GM23338 (cell line): ENCODE results near the gene YLPM1. TPM values are rescaled to one million over a fixed set of nuclear protein-coding genes. Genes with fewer than 3 reads are reported as not detected.

ENCODE experiments used
- ETS1 ChIP-seq: IDR thresholded peaks from 2 replicates; pipeline ENCODE4 v1.6.1; 2016; ENCODE audit warnings: antibody characterized with exemption
- STAT1 ChIP-seq: IDR thresholded peaks from one replicate; pipeline ENCODE4 v1.6.1; 2016; ENCODE audit warnings: antibody characterized with exemption; ENCODE audit not compliant: unreplicated experiment
- ZNF114 ChIP-seq: fragments of 250-450 bp; sonication (Bioruptor Pico); IDR thresholded peaks from 2 replicates; pipeline ENCODE4 v1.5.0; 2020; ENCODE audit warnings: mild to moderate bottlenecking, moderate library complexity
- polyA plus RNA-seq: library from polyadenylated mRNA; unstranded; fragments of >200 nt; fragmentation: Nextera tagmentation; extraction: Ambion mirVana; gene quantifications from 2 replicates; pipeline ENCODE4 v1.2.1, GENCODE V29; 2016
- total RNA-seq: library from RNA; depleted of rRNA; stranded (reverse); fragments of >200 nt; shearing (Covaris generic); gene quantifications from 2 replicates; pipeline ENCODE4 v1.2.3, GENCODE V29; 2014
- TF ChIP-seq, protein P1 (sequence below): fragments of 250-450 bp; sonication (Bioruptor Pico); IDR thresholded peaks from 2 replicates; pipeline ENCODE4 v1.5.0; 2020; ENCODE audit warnings: mild to moderate bottlenecking, moderate library complexity
- TF ChIP-seq, protein P2 (sequence below), 2 experiments: fragments of 200-600 bp in 1 of 2; sonication (generic) in 1 of 2; conservative IDR thresholded peaks; 2 replicates each; pipeline versions ENCODE4 v1.5.1 to v1.6.1; 2016 to 2017; ENCODE audit warnings: antibody characterized with exemption in 2 of 2, low read depth in 2 of 2, mild to moderate bottlenecking in 2 of 2, moderate library complexity in 1 of 2

The YLPM1 gene
- total and polyA plus RNA-seq, 2 experiments from 2014 or later = 39.2 to 58.4 TPM

DNA sequence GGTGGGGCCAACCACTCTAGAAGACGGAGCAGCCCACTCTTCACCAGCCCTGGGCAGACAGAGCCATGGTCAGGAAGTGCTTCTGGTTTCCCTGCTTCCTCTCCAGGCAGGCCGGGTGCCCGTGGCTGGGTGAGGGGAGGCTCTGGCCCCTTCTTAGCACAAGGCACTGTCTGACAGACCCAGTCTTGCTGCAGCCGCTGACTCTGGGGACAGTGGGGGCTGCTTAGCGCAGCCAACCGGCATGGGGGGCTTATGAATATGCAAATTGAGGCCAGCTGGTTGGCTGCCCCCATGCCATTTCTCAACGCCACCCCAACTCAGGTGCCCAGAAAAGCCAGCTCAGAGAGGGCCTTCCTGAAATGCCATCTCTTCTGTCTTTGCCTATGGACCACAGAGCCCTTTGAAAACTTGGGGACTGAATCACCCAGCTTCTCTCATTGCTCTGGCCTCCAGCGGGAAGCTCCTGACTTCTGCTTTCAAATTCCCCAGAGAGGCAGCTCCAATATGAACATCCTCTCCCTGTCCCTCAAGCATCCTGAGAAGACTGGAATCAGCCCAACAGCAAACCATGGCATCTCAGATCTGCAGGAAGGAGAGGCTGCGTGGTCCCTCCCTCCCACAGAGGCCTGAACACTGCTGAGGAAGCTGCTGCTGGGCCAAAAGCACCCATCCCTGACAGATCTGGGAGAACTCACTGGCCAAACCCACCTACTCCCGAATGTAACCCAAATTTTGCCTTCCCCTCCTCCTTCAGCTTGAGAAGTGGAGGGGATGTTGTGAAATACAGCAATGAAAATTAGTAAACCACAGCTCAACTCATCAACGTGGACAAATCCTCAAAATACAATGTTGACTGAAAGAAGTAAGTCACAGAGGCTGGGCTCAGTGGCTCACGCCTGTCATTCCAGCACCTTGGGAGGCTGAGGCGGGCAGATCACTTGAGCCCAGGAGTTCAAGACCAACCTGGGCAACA lies 113.1 kb downstream of the YLPM1 start, which contains the start of gene PROX2 (continued):
- TF ChIP-seq, protein P1, sequence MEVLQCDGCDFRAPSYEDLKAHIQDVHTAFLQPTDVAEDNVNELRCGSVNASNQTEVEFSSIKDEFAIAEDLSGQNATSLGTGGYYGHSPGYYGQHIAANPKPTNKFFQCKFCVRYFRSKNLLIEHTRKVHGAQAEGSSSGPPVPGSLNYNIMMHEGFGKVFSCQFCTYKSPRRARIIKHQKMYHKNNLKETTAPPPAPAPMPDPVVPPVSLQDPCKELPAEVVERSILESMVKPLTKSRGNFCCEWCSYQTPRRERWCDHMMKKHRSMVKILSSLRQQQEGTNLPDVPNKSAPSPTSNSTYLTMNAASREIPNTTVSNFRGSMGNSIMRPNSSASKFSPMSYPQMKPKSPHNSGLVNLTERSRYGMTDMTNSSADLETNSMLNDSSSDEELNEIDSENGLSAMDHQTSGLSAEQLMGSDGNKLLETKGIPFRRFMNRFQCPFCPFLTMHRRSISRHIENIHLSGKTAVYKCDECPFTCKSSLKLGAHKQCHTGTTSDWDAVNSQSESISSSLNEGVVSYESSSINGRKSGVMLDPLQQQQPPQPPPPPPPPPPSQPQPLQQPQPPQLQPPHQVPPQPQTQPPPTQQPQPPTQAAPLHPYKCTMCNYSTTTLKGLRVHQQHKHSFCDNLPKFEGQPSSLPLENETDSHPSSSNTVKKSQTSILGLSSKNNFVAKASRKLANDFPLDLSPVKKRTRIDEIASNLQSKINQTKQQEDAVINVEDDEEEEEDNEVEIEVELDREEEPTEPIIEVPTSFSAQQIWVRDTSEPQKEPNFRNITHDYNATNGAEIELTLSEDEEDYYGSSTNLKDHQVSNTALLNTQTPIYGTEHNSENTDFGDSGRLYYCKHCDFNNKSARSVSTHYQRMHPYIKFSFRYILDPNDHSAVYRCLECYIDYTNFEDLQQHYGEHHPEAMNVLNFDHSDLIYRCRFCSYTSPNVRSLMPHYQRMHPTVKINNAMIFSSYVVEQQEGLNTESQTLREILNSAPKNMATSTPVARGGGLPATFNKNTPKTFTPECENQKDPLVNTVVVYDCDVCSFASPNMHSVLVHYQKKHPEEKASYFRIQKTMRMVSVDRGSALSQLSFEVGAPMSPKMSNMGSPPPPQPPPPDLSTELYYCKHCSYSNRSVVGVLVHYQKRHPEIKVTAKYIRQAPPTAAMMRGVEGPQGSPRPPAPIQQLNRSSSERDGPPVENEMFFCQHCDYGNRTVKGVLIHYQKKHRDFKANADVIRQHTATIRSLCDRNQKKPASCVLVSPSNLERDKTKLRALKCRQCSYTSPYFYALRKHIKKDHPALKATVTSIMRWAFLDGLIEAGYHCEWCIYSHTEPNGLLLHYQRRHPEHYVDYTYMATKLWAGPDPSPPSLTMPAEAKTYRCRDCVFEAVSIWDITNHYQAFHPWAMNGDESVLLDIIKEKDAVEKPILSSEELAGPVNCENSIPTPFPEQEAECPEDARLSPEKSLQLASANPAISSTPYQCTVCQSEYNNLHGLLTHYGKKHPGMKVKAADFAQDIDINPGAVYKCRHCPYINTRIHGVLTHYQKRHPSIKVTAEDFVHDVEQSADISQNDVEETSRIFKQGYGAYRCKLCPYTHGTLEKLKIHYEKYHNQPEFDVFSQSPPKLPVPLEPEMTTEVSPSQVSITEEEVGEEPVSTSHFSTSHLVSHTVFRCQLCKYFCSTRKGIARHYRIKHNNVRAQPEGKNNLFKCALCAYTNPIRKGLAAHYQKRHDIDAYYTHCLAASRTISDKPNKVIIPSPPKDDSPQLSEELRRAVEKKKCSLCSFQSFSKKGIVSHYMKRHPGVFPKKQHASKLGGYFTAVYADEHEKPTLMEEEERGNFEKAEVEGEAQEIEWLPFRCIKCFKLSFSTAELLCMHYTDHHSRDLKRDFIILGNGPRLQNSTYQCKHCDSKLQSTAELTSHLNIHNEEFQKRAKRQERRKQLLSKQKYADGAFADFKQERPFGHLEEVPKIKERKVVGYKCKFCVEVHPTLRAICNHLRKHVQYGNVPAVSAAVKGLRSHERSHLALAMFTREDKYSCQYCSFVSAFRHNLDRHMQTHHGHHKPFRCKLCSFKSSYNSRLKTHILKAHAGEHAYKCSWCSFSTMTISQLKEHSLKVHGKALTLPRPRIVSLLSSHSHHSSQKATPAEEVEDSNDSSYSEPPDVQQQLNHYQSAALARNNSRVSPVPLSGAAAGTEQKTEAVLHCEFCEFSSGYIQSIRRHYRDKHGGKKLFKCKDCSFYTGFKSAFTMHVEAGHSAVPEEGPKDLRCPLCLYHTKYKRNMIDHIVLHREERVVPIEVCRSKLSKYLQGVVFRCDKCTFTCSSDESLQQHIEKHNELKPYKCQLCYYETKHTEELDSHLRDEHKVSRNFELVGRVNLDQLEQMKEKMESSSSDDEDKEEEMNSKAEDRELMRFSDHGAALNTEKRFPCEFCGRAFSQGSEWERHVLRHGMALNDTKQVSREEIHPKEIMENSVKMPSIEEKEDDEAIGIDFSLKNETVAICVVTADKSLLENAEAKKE (CRISPR knock-in tag) = no peak
- TF ChIP-seq ZNF114 (CRISPR knock-in tag) (no peak), STAT1 (no peak), ETS1 (no peak)
- TF ChIP-seq, protein P2, sequence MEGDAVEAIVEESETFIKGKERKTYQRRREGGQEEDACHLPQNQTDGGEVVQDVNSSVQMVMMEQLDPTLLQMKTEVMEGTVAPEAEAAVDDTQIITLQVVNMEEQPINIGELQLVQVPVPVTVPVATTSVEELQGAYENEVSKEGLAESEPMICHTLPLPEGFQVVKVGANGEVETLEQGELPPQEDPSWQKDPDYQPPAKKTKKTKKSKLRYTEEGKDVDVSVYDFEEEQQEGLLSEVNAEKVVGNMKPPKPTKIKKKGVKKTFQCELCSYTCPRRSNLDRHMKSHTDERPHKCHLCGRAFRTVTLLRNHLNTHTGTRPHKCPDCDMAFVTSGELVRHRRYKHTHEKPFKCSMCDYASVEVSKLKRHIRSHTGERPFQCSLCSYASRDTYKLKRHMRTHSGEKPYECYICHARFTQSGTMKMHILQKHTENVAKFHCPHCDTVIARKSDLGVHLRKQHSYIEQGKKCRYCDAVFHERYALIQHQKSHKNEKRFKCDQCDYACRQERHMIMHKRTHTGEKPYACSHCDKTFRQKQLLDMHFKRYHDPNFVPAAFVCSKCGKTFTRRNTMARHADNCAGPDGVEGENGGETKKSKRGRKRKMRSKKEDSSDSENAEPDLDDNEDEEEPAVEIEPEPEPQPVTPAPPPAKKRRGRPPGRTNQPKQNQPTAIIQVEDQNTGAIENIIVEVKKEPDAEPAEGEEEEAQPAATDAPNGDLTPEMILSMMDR (conservative IDR thresholded peaks at IDR 0.05; ENCODE audit: low read depth in 2 of 2) = no peak
